Stimulated activated naive CD4-positive, alpha-beta T cell treated with Interleukin-2 at 50 U/mL for 16 hours (primary cell): ENCODE data around the gene SLC7A10.
A peak's percentile ranks its signal among the peaks of the same experiment; 100 is the strongest.

Experiments
- DNase-seq: peaks from one replicate; lab custom pipeline; 2025; lab: John Stamatoyannopoulos, UW

The SLC7A10 gene

GRCh38 chr19:33225458-33225926 is at the start of gene SLC7A10:
SLC7A10 (minus strand) TSS chr19:33225850; CDS start chr19:33225703, 147 bp downstream.
- DNase-seq, result no peak

DNA sequence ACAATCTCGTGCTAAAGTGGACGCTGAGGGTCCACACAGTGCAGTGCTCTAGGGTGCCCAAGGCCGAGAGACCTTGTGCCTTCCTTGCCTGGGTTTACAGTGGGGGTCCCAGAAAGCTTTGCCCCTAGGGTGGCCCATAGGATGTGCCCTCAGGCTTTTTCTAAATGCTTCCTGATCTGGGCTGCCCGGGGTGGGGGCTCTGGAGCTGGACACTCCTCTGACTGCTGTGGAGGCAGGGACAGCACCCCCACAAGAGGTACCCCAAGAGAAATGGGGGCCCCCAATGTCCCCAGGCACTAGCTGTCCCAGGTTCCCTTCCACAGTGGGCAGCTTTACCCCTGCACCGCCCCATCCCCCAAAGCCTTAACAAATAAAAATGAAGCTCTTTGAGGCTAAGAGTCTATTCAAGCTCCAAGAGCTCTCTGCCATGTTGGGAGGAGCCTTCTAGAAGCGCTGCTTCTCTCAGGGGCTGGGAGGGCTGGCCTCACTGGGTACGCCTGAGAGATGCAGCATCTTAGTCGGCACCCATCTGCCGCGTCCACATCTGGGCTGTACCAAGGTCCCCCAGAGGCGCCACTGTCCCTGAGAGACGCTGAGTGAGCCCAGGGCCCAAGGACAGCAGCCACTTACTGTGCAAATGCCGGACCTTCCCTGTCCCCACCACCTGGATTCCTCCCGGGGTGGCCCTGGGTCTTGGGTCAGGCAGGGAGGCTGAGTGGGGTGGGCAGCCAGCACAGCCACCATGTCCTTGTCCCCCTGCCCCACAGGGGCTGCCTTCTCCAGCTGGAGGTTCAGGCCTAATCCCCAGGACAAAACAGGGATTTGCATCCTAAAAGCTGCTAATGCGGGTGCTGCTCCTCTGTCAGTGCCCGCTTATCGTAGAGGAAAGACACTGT is 49.3 kb upstream of the SLC7A10 start:
- DNase-seq, result no peak

DNA sequence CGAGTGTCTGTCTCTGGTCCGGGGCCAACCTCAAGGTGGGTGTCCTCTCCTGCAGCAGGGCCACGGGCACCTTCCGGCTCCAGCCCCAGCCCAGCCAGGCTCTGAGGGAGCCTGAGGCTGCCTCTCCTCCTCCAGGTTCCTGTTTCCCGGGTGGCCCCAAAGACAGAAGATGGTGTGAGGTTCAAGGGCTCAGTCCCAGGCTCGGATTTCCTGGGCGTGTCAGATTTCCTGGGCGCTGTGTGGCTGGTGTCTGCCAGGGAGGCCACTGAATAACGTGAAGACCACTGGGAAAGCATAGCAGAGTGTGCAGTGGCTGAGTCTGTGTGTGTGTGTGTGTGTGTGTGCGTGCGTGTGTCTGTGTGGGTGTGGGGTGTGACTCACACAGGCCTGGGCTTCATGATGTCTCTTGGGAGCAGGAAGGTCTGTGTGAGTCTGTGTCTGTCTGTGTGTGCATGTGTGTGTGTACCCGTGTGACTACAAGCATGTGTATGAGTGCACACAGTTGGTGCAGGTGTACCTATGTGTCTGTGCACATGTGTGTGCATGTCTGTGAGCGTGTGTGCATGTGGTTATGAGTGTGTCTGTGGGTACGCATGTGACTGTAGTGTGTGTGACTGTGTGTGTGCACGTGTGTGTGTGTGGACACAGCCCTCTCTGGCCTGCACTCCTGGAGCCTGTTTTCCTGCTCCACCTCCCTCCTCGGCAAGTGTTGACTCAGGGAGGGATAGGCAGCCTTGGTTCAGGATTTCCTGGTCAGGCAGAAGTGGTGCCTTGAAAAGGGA is 48.4 kb upstream of the SLC7A10 start:
- DNase-seq, result peak; percentile 33

DNA sequence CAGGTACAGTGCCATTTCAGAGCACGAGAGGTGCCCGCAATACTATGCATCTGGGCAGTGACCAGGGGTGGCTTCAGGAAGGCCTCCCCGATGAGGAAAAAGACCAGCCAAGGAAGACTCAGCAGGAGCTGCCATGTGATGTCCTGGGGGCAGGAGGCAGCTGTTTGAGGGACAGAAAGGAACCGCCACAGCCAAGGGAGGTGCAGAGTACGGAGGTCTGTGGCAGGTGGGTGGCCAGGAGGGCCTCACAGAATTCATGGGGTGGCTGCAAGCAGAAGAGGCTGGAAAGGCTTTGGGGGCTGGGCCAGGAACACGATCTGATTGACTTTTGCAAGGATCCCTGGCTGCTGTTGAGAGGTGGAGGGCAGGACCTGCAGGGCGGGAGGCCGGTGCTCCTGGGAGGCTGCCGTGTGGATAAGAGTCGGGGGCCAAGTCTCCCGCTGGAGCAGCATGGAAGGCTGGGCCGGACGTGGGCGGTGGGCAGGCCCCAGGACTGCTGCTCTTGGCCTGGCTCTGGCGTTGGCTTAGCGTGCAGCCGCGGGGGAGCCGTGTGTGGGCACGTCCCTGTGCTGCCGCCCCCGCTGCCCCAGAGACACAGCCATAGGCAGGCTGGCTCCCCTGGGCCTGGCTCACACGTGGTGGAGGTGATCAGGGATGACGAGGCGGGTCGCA is 47.6 kb upstream of the SLC7A10 start:
- no peak for DNase-seq

DNA sequence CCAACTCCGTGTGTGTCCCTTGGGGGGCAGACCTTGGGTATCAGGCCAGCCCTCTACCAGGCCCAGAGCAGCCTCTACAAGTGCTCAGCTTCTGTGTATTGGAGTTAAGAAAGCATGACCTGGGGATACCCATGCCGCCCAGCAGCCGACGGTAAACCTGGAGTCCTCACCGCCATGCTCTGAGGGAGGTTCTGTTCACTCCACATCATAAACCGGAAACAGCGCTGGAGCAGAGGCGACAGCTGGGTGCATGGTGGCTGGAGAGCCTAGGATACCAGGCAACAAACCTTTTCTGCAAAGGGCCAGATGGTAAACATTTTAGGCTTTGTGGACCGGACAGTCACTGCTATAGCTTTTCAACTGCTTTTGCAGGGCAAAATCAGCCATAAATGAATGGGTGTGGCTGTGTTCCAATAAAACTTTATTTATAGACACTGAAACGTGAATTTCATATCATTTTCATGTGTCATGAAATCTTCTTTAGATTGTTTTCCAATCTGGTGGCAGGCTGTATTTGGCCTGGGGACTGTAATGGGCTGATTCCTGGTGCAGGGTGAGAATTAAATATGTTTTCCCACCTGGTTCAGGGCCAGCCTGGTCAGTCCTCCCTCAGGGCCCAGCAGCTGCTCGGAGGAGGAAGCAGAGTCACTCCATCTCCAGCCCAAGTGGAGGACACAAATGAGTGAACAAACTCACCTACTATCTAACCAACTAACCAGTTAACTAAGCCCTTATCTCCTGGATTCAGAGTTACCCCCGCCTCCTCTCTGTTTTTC is 45.8 kb upstream of the SLC7A10 start:
- no peak for DNase-seq

GRCh38 chr19:33270769-33271168 is 45.1 kb upstream of the SLC7A10 start:
- DNase-seq, result no peak

GRCh38 chr19:33269016-33269415 is 43.4 kb upstream of the SLC7A10 start:
- DNase-seq, result no peak

DNA sequence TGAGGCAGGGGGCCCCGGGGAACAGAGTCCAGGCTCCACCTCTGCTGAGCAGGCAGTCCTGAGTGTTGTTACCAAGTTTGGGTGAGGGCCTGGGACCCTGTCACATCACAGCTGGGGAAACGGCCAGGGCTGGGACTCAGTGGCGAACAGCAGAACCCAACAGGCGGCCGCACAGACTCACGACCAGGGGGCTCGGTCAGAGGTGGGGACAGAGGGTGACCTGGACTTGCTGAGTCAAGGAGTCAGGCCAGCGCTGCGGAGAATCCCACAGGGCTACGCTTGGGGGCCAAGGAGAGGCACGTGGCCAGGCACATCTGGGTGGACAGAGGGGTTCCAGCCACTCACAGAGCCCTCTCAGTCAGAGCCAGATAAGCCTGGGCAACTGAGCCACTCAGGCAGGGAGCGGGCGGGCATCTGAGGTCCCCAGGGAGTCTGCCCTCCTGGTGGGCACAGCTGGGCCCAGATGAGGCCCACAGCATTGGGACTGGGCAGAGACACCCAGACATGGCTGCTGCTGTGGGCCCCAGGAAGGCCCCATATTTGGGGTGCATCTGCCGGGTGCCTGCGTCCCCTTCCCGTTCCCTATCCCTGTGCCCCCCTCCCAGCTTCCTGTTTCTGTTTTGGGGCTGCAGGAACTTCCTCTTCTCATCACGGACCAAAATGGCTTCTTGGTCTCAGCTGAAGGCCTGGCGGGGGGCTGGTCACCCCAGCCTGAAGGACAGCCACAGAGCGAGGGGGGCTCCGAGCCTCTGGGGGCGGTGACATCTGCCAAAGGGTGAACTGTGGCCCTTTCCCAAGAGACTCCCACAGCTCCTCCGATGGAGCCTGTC is 42.7 kb upstream of the SLC7A10 start:
- DNase-seq, result no peak

DNA sequence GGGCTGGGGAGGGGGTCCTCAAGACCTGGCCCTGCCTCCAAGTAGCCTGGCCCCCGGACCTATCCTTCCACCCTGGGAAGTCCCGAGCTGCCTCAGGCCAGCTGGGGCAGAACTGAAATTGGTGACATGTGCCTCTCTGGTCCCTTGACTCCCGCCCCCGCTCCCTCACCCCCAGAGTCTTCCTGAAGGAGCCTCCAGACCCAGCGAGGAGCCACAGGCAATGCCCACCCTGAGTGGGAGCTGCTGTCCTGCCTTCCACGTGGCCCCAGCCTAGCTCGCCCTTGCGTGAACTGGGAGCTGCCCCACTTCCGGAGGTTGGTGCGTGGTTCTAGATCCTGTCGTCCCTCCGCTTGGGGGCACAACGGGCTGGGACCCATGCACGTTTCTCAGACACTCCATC is 42.1 kb upstream of the SLC7A10 start:
- DNase-seq, result no peak

DNA sequence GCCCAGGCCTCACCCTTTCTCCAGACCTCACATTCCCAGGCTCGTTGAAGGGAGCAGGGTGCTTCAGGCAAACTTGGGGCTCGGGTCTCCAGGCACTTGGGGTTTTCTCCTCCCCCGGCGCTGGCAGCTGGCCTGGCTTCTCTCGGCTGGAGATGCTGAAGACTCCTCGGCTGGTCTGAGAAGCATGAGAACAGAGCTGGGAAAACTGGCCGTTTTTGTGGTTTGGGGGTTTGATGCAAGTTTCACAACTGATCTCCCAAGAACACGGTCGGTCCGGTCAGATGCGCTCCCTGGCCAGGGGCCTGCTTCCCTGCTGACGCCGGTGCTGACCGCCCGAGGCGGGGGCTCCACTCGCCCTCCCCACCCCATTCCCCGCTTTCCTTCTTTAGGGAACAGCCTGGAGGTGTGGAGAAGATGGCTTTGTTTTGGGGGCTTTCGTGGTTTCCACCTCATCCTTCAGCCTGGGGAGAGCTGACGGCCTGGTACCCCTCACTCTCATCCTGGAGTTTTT is 41.4 kb upstream of the SLC7A10 start:
- no peak for DNase-seq

DNA sequence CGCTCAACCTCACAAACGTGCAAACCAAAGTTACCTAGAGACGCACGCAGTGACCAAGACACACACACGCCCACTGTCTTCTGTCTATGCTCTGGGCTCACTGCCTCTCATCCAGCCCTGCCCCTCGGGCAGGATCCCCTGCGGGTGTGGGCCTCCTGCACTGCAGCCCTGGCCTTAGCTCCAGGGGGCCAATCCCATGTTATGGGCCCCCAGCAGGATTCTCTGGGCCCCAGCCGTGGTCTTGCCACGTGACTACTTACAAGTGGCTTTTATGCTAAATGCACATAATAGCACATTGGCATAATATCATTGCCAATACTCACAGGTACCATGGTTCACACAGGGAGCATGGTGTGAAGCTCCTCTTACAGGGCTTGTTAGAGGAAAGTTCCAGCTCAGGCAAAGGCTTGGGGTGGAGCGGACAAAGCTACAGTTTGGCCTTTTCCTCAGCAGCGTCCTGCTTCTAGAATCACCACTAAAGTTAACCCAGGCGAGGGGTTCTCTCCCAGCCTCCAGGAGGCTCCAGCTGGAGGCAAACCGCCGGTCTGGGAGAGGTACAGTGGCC is 39.3 kb upstream of the SLC7A10 start:
- no peak for DNase-seq

- DNase-seq, result no peak
Observed at GRCh38 chr19:33263325-33264023, 37.8 kb upstream of the SLC7A10 start.

GRCh38 chr19:33261511-33262189 is 36.0 kb upstream of the SLC7A10 start:
- DNase-seq, result no peak

GRCh38 chr19:33260628-33261418 is 35.2 kb upstream of the SLC7A10 start:
- no peak for DNase-seq

DNA sequence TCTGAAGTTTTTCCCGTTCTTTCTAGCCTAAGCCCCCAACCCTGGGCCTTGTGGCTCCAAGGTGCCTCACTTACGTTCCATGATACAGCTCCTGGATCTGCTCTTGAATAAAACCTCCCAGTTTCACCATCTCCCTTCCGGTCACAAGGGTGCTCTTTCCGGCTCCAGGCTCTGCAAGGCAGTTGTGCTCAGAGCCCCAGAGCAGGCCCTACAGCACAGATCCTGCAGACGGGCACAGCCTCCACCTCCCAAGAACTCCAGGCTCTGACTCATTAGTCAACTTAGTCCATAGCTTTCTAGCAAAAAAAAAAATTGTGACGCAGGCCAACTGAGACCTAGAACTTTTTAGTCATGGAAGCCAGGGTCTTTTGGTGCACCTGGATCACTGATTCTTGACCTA is 33.9 kb upstream of the SLC7A10 start:
- no peak for DNase-seq

DNA sequence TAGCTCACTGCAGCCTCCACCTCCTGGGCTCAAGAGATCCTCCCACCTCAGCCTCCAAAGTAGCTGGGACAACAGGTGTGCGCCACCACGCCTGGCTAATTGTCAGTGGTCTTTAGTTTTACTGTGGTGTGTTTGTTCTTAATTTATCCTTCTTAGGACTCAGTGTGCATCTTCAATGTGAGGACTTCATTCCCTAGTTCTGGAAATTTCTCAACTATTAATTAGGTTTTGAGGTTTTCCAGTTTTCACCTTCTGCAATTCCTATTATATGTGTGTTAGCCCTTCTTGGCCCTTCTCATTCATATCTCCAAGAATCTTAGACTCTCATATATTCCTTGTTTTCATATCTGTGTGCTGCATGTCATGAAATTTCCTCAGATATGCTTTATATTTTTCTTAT is 32.2 kb upstream of the SLC7A10 start:
- DNase-seq, result no peak

DNA sequence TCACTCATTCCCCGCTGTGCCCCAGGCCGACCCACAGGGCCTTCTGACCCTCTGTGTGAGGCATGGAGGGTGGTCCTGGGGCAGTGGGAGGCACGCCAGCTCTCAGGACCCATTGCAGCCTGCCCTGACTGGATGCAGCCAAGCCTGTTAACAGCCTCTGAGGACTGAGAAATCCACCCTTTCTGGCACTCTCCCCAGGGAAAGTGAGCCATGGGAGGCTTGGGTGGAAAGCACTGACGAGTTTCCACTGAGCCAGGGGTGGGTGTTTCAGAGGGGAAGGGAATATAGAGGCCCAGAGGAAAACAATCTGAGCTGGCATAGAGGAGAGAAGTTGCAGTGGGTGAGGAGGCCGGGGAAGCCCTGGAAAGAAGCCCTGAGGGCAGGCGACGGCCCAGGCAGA is 30.6 kb upstream of the SLC7A10 start:
- DNase-seq, result no peak

GRCh38 chr19:33255781-33256180 is 30.1 kb upstream of the SLC7A10 start:
- no peak for DNase-seq
